GM12878 (cell line): ENCODE results near the gene MEGF6. TPM values are rescaled to one million over a fixed set of nuclear protein-coding genes. Genes with fewer than 3 reads are reported as not detected.

Experiments used
- ATAC-seq: fragments of 200-7000 bp; cut with Tn5 transposase; 3 replicates; pipeline ENCODE4 v1.9.1; 2020; ENCODE audit warnings: mild to moderate bottlenecking, moderate library complexity
- BruUV-seq: library from RNA; stranded (reverse); fragments of 400-500 nt; replicated peaks from 2 replicates; lab custom pipeline; 2021; lab: Mats Ljungman, UMichigan
- CTCF ChIA-PET: fragments of 300-600 bp; sonication (Branson Sonifier 250); formaldehyde crosslinking; extraction: SDS; loops from one replicate; lab custom pipeline; 2021; ENCODE audit warnings: inconsistent platforms; lab: Yijun Ruan, JAX
- POLR2A ChIA-PET: fragments of 350-600 bp; formaldehyde crosslinking; extraction: SDS; loops from one replicate; lab custom pipeline; 2021; ENCODE audit warnings: inconsistent platforms; lab: Charles Lee
- RAD21 ChIA-PET: fragments of 300-600 bp; sonication (Branson Sonifier 250); formaldehyde crosslinking; loops from one replicate; lab custom pipeline; 2023; ENCODE audit warnings: antibody characterized with exemption; ENCODE audit not compliant: unreplicated experiment; lab: Charles Lee
- SMC1A ChIA-PET: fragments of 300-600 bp; sonication (Branson Sonifier 250); formaldehyde crosslinking; loops from one replicate; lab custom pipeline; 2023; ENCODE audit not compliant: unreplicated experiment, uncharacterized antibody; lab: Charles Lee
- DNase-seq: peaks from one replicate; pipeline ENCODE4 v3.0.0-alpha.2; 2011; ENCODE audit warnings: low read depth, low spot score
- FAIRE-seq: peaks from 3 replicates; lab custom pipeline; 2011; peaks lifted over from hg19 to GRCh38; lab: Jason Lieb, UNC
- H2AFZ ChIP-seq: 2 replicates; pipeline ENCODE4 v1.6.0; 2011; ENCODE audit warnings: low read depth, low read length, control low read depth; ENCODE audit not compliant: control insufficient read depth
- H3K27ac ChIP-seq: 2 replicates; pipeline ENCODE4 v1.5.1; 2011; ENCODE audit warnings: control low read depth; ENCODE audit not compliant: control insufficient read depth, insufficient read depth
- H3K27me3 ChIP-seq, 2 experiments: replicated peaks in 1 of 2; 2 replicates each; pipeline versions ENCODE4 v1.6.0 to v1.6.1; 2011; ENCODE audit warnings: low read length in 1 of 2; ENCODE audit not compliant: control insufficient read depth in 2 of 2, insufficient read depth in 2 of 2
- H3K36me3 ChIP-seq, 2 experiments: 2 replicates each; pipeline ENCODE4 v1.5.1; 2011; ENCODE audit warnings: low read length in 1 of 2; ENCODE audit not compliant: control insufficient read depth in 2 of 2, insufficient read depth in 2 of 2
- H3K4me1 ChIP-seq: 2 replicates; pipeline ENCODE4 v1.6.1; 2011; ENCODE audit warnings: mild to moderate bottlenecking, low read length, moderate library complexity, mixed read lengths; ENCODE audit not compliant: control insufficient read depth, insufficient read depth
- H3K4me2 ChIP-seq: 2 replicates; pipeline ENCODE4 v1.6.0; 2011; ENCODE audit warnings: control low read depth; ENCODE audit not compliant: control insufficient read depth, insufficient read depth
- H3K4me3 ChIP-seq: fragments of 200-600 bp; sonication (generic); 2 replicates; pipeline ENCODE4 v1.5.1; 2016
- H3K79me2 ChIP-seq: 2 replicates; pipeline ENCODE4 v1.6.0; 2011; ENCODE audit warnings: low read length; ENCODE audit not compliant: control insufficient read depth, insufficient read depth
- H3K9ac ChIP-seq: 2 replicates; pipeline ENCODE4 v1.8.0; 2011; ENCODE audit warnings: low read length, control low read depth, mixed read lengths; ENCODE audit not compliant: control insufficient read depth, insufficient read depth
- H3K9me3 ChIP-seq: replicated peaks from 3 replicates; pipeline ENCODE4 v1.5.1; 2011; ENCODE audit warnings: mild to moderate bottlenecking, low read length; ENCODE audit not compliant: control insufficient read depth, insufficient read depth
- H4K20me1 ChIP-seq: 2 replicates; pipeline ENCODE4 v1.6.0; 2011; ENCODE audit not compliant: control insufficient read depth, insufficient read depth
- BCL11A ChIP-seq: IDR thresholded peaks from 2 replicates; pipeline ENCODE4 v1.6.1; 2011; ENCODE audit warnings: low read depth, low read length
- BCL3 ChIP-seq: IDR thresholded peaks from 2 replicates; pipeline ENCODE4 v1.6.1; 2011; ENCODE audit warnings: borderline replicate concordance, low read depth, mild to moderate bottlenecking, moderate library complexity, low read length; ENCODE audit not compliant: insufficient read depth, poor library complexity, severe bottlenecking
- BRCA1 ChIP-seq: IDR thresholded peaks from 2 replicates; pipeline ENCODE4 v1.6.1; 2011; ENCODE audit warnings: low read depth, low read length, improper control_type of control experiment
- FOS ChIP-seq: IDR thresholded peaks from 3 replicates; pipeline ENCODE4 v1.6.1; 2011; ENCODE audit warnings: borderline replicate concordance; ENCODE audit not compliant: insufficient read length; ENCODE audit errors: extremely low read depth
- FOXM1 ChIP-seq: IDR thresholded peaks from 2 replicates; pipeline ENCODE4 v1.6.1; 2012; ENCODE audit warnings: low read depth, mild to moderate bottlenecking, inconsistent platforms, low read length, moderate library complexity
- KDM1A ChIP-seq: fragments of 200-600 bp; sonication (generic); IDR thresholded peaks from 2 replicates; pipeline ENCODE4 v1.6.1; 2016; ENCODE audit warnings: borderline replicate concordance
- LARP7 ChIP-seq: fragments of 450-650 bp; IDR thresholded peaks from 2 replicates; pipeline ENCODE4 v1.6.1; 2017; ENCODE audit warnings: mild to moderate bottlenecking
- MTA3 ChIP-seq: IDR thresholded peaks from 2 replicates; pipeline ENCODE4 v1.6.1; 2012; ENCODE audit warnings: low read length, inconsistent platforms, borderline replicate concordance
- PBX3 ChIP-seq: IDR thresholded peaks from 2 replicates; pipeline ENCODE4 v1.6.1; 2011; ENCODE audit warnings: mild to moderate bottlenecking, low read depth, low read length, moderate library complexity; ENCODE audit not compliant: insufficient replicate concordance
- RAD51 ChIP-seq: fragments of 450-650 bp; IDR thresholded peaks from 2 replicates; pipeline ENCODE4 v1.6.1; 2016; ENCODE audit warnings: moderate library complexity, mild to moderate bottlenecking, inconsistent platforms
- RELA ChIP-seq: fragments of 450-650 bp; IDR thresholded peaks from 2 replicates; pipeline ENCODE4 v1.8.0; 2014; ENCODE audit warnings: borderline replicate concordance; ENCODE audit not compliant: partially characterized antibody
- SRF ChIP-seq, 2 experiments: IDR thresholded peaks; 2 replicates each; pipeline ENCODE4 v1.6.1; 2011; ENCODE audit warnings: low read depth in 2 of 2, low read length in 2 of 2, mild to moderate bottlenecking in 1 of 2, moderate library complexity in 1 of 2
- SUZ12 ChIP-seq: fragments of 200-600 bp; sonication (generic); IDR thresholded peaks from one replicate; pipeline ENCODE4 v1.6.1; 2018; ENCODE audit warnings: antibody characterized with exemption, mild to moderate bottlenecking; ENCODE audit not compliant: unreplicated experiment
- YY1 ChIP-seq: IDR thresholded peaks from 2 replicates; pipeline ENCODE4 v1.6.1; 2011; ENCODE audit warnings: low read depth, mild to moderate bottlenecking, low read length
- ZNF622 ChIP-seq: fragments of 450-650 bp; IDR thresholded peaks from 2 replicates; pipeline ENCODE4 v1.6.1; 2017; ENCODE audit warnings: mild to moderate bottlenecking, inconsistent platforms
- WGBS: methylation state at CpG from one replicate; pipeline ENCODE4 v1.1.6; 2016; ENCODE audit warnings: low lambda C conversion rate; ENCODE audit not compliant: insufficient replicate concordance, insufficient coverage; ENCODE audit errors: missing lambda C conversion rate; 5-methylcytosine and 5-hydroxymethylcytosine counted together
- in situ Hi-C: fragments of 300-500 bp; cut with MboI; formaldehyde crosslinking; loops from 9 replicates; pipeline ENCODE4 v1.14.3; 2018; ENCODE audit warnings: mixed read lengths
- intact Hi-C: fragments of 100-400 bp; cut with micrococcal nuclease; formaldehyde crosslinking; loops from one replicate; pipeline ENCODE4 v1.14.2; 2022; ENCODE audit not compliant: unreplicated experiment
- polyA plus RNA-seq, 11 experiments: library from polyadenylated mRNA; depleted of rRNA in 4 of 11; unstranded in 6 of 11; stranded (reverse) in 5 of 11; fragments of >200 nt; fragmentation: Nextera tagmentation in 4 of 11; fragmentation: Illumina TruSeq in 1 of 11; extraction: Ambion mirVana in 4 of 11; extraction: Trizol in 1 of 11; gene quantifications; 1 replicate in 1 of 11; 2 replicates in 10 of 11; pipeline versions ENCODE4 v1.2.1 to v1.2.3, GENCODE V29; 2011 to 2016; ENCODE audit warnings: inconsistent platforms in 2 of 11, missing spikeins in 2 of 11, low read depth in 1 of 11
- total RNA-seq, 4 experiments: library from RNA; depleted of rRNA in 3 of 4; stranded (reverse); fragments of >200 nt in 3 of 4; fragmentation: Illumina TruSeq in 1 of 4; extraction: Trizol in 1 of 4; gene quantifications; 2 replicates each; pipeline versions ENCODE4 v1.2.1 to v1.2.3, GENCODE V29; 2013 to 2021

MEGF6 gene
- total and polyA plus RNA-seq, 10 of the 15 experiments (the other 5 are each of a cell fraction or from before 2014, with no cell fraction given) = 0.03 to 0.41 TPM; not detected in 8

GRCh38 chr1:3522112-3522511 is 89.2 kb downstream of the MEGF6 start:
- Histone ChIP-seq H3K27ac (no peak overlapping the region), H3K79me2 (no peaks in the 10 kb centered on the region), H3K4me1 (no peaks in the 10 kb centered on the region), H2AFZ (no peak overlapping the region), H3K4me3 (no peak overlapping the region), H3K9me3 (no peaks in the 10 kb centered on the region), H4K20me1 (no peaks in the 10 kb centered on the region), H3K4me2 (no peak overlapping the region), H3K27me3 (peaks cover 0 to 2% of the 10 kb centered on the region in 2 experiments; a peak in 2 of 4 replicates)
- intact Hi-C loops = no loop called here
- WGBS = 15% methylated on average over 13 of the region's 13 CpGs
- CTCF ChIA-PET = no interaction called here
- RAD21 ChIA-PET = interaction anchor here (0.6 kb wide), 1 partner anchor 257 kb away, joined by 3 read pairs; no protein-coding TSS in a partner anchor
- in situ Hi-C loops = no loop called here
- ATAC-seq (no peak), DNase-seq (no peak), FAIRE-seq (no peak)
- POLR2A ChIA-PET = no interaction called here
- TF ChIP-seq SRF (IDR thresholded peaks at IDR 0.05; ENCODE audit: low read depth in 2 of 2, low read length in 2 of 2) (no peak), FOXM1 (no peak), RELA (no peak), RAD51 (no peak), KDM1A (no peak), LARP7 (no peak), MTA3 (no peak), BCL11A (no peak), SUZ12 (no peak), ZNF622 (no peak)
- TF ChIP-seq, all 136 proteins: peak for 0
- no peaks in the 10 kb centered on the region for H3K36me3 ChIP-seq
- no peak overlapping the region for H3K9ac ChIP-seq
- no TSS peak for BruUV-seq
- SMC1A ChIA-PET = no interaction called here

GRCh38 chr1:3521426-3521825 is 89.9 kb downstream of the MEGF6 start:
- ATAC-seq (no peak), DNase-seq (no peak), FAIRE-seq (no peak)
- Histone ChIP-seq H3K36me3 (no peaks in the 10 kb centered on the region), H3K4me1 (no peaks in the 10 kb centered on the region), H3K27ac (no peak overlapping the region), H3K9ac (no peak overlapping the region), H3K79me2 (no peaks in the 10 kb centered on the region), H3K9me3 (no peaks in the 10 kb centered on the region), H3K4me2 (no peak overlapping the region), H3K4me3 (no peak overlapping the region), H2AFZ (no peak overlapping the region), H3K27me3 (no peaks in the 10 kb centered on the region; a peak in 1 of 4 replicates), H4K20me1 (no peaks in the 10 kb centered on the region)
- ChIA-PET RAD21 (interaction anchor here (0.6 kb wide), 1 partner anchor 257 kb away, joined by 3 read pairs; no protein-coding TSS in a partner anchor), CTCF (no interaction called here), POLR2A (no interaction called here), SMC1A (no interaction called here)
- BruUV-seq = no TSS peak
- intact Hi-C loops (no loop called here), in situ Hi-C loops (no loop called here)
- WGBS = 30% methylated on average over 16 of the region's 16 CpGs
- TF ChIP-seq FOS = no peak
- no peak for TF ChIP-seq BCL11A
- no peak for TF ChIP-seq MTA3
- TF ChIP-seq YY1 = no peak
- no peak for TF ChIP-seq BRCA1
- no peak for TF ChIP-seq BCL3
- TF ChIP-seq PBX3 = no peak
